ENCODE results near the gene ZNF221.
A peak's percentile ranks its signal among the peaks of the same experiment; 100 is the strongest.

Gene ZNF221

GRCh38 chr19:43976732-43977131 is 25.7 kb downstream of the ZNF221 start:
- no peak overlapping the region for H3K4me3 ChIP-seq (ENCODE audit: insufficient read depth, low read length, poor library complexity, severe bottlenecking)
- H3K27ac ChIP-seq (ENCODE audit: low read depth, low read length): no peak overlapping the region
- H3F3A ChIP-seq (ENCODE audit: insufficient read depth): no peaks in the 10 kb centered on the region

GRCh38 chr19:43983544-43983911 is 32.5 kb downstream of the ZNF221 start:
- peak overlapping the region; percentile 43 for H2AFZ ChIP-seq (ENCODE audit: low read depth, low read length, severe bottlenecking)
- H3K4me2 ChIP-seq (ENCODE audit: low read depth, low read length, poor library complexity, severe bottlenecking): peak overlapping the region; percentile 47
- no peaks in the 10 kb centered on the region; the same call in 1 of the 2 replicates for H3K79me2 ChIP-seq (ENCODE audit: insufficient read depth, low read length)
- H3K9me3 ChIP-seq (ENCODE audit: insufficient read depth, low read length): no peaks in the 10 kb centered on the region
- TF ChIP-seq CTCF (IDR thresholded peaks at IDR 0.05; ENCODE audit: insufficient read depth, low read length, poor library complexity, severe bottlenecking): no peak
- no peak for TF ChIP-seq EZH2phosphoT487 (conservative IDR thresholded peaks at IDR 0.05; ENCODE audit: low read length)
- no peaks in the 10 kb centered on the region for H3F3A ChIP-seq (ENCODE audit: insufficient read depth)
- no peaks in the 10 kb centered on the region for H3K9me2 ChIP-seq (replicated peaks; ENCODE audit: insufficient read depth, low read length)
- H4K20me1 ChIP-seq (ENCODE audit: low read depth, low read length): no peaks in the 10 kb centered on the region
- no peak overlapping the region for H3K27ac ChIP-seq (ENCODE audit: low read depth, low read length)
- no peaks in the 10 kb centered on the region for H3K27me3 ChIP-seq (ENCODE audit: low read length)
- H3K36me3 ChIP-seq (ENCODE audit: low read length): no peaks in the 10 kb centered on the region
- peak overlapping the region; percentile 60 for H3K4me3 ChIP-seq (ENCODE audit: insufficient read depth, low read length, poor library complexity, severe bottlenecking)
- 0 out of 2 replicates have a peak overlapping the region, but pooled peaks have one; percentile 42 for H3K9ac ChIP-seq (ENCODE audit: low read length)

More at GRCh38 chr19:43976732-43977131, 25.7 kb downstream of the ZNF221 start:
- Histone ChIP-seq H3K36me3 (ENCODE audit: low read length) (no peaks in the 10 kb centered on the region), H3K4me2 (ENCODE audit: low read depth, low read length, poor library complexity, severe bottlenecking) (no peak overlapping the region), H3K9ac (ENCODE audit: low read length) (no peak overlapping the region), H3K79me2 (ENCODE audit: insufficient read depth, low read length) (no peaks in the 10 kb centered on the region), H3K9me3 (ENCODE audit: insufficient read depth, low read length) (no peaks in the 10 kb centered on the region), H4K20me1 (ENCODE audit: low read depth, low read length) (no peaks in the 10 kb centered on the region), H2AFZ (ENCODE audit: low read depth, low read length, severe bottlenecking) (no peak overlapping the region), H3K27me3 (ENCODE audit: low read length) (no peaks in the 10 kb centered on the region), H3K9me2 (replicated peaks; ENCODE audit: insufficient read depth, low read length) (no peaks in the 10 kb centered on the region)
- TF ChIP-seq CTCF (IDR thresholded peaks at IDR 0.05; ENCODE audit: insufficient read depth, low read length, poor library complexity, severe bottlenecking): no peak
- TF ChIP-seq EZH2phosphoT487 (conservative IDR thresholded peaks at IDR 0.05; ENCODE audit: low read length): no peak

GRCh38 chr19:43983912-43984686 is 33.1 kb downstream of the ZNF221 start, which contains the start of gene ZNF155:
Gene ZNF155 (plus strand): TSS chr19:43984188. CDS start chr19:43988544, 4,356 bp downstream.
- Histone ChIP-seq H4K20me1 (ENCODE audit: low read depth, low read length) (no peaks in the 10 kb centered on the region), H3F3A (ENCODE audit: insufficient read depth) (no peaks in the 10 kb centered on the region), H3K9me3 (ENCODE audit: insufficient read depth, low read length) (no peaks in the 10 kb centered on the region), H3K79me2 (ENCODE audit: insufficient read depth, low read length) (no peaks in the 10 kb centered on the region; the same call in 1 of the 2 replicates), H3K27me3 (ENCODE audit: low read length) (no peaks in the 10 kb centered on the region), H3K9ac (ENCODE audit: low read length) (peak within 1 kb of the TSS; percentile 42), H3K27ac (ENCODE audit: low read depth, low read length) (no peak within 1 kb of the TSS), H3K4me3 (ENCODE audit: insufficient read depth, low read length, poor library complexity, severe bottlenecking) (peak within 1 kb of the TSS; percentile 60), H3K4me2 (ENCODE audit: low read depth, low read length, poor library complexity, severe bottlenecking) (peak within 1 kb of the TSS; percentile 47), H2AFZ (ENCODE audit: low read depth, low read length, severe bottlenecking) (peak within 1 kb of the TSS; percentile 43), H3K36me3 (ENCODE audit: low read length) (no peaks in the 10 kb centered on the region), H3K9me2 (replicated peaks; ENCODE audit: insufficient read depth, low read length) (no peaks in the 10 kb centered on the region)
- TF ChIP-seq CTCF (IDR thresholded peaks at IDR 0.05; ENCODE audit: insufficient read depth, low read length, poor library complexity, severe bottlenecking): no peak
- TF ChIP-seq EZH2phosphoT487 (conservative IDR thresholded peaks at IDR 0.05; ENCODE audit: low read length): no peak

Data from SU-DHL-6 (cell line).